Cerebellar cortex (tissue), 1 donor: Measurements from ENCODE around the gene IDI2.
"Not testable (repeated sequence)": the region's sequence is repeated elsewhere in the genome, so short reads cannot be mapped to it uniquely, and the experiment has no call there.

Experiments
- DNase-seq: peaks from one replicate; pipeline ENCODE4 v3.0.0-alpha.2; 2015; ENCODE audit warnings: low spot score

The IDI2 gene

DNA sequence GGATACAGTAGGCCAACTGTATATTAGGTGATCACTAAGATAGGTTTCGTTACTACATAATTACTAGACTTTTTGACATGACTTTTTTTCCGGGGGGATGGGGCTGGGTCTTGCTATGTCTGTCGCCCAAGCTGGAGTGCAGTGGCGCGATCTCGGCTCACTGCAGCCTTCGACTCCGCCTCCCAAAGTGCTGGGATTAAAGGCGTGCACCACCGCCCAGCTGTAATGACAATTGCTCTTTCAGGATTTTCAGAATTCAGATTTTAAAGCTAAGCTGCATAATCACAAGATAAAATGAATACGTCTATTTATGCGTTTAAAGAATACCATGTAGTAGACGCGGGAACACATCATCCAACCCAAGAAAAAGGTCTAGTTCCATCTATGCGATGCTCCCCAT is 22.3 kb upstream of the IDI2 start:
- no peak for DNase-seq

DNA sequence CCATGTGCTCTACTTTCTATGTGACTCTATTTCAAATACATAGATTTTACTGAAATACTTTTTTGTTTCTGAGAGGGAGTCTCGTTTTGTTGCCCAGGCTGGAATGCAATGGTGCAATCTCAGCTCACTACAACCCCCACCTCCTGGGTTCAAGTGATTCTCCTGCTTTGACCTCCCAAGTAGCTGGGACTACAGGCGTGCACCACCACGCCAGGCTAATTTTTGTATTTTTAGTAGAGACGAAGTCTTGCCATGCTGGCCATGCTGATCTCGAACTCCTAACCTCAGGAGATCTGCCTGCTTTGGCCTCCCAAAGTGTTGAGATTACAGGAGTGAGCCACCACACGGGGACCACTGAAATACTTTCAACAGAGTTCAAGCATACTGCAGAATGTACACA is 19.8 kb upstream of the IDI2 start:
- no peak for DNase-seq

DNA sequence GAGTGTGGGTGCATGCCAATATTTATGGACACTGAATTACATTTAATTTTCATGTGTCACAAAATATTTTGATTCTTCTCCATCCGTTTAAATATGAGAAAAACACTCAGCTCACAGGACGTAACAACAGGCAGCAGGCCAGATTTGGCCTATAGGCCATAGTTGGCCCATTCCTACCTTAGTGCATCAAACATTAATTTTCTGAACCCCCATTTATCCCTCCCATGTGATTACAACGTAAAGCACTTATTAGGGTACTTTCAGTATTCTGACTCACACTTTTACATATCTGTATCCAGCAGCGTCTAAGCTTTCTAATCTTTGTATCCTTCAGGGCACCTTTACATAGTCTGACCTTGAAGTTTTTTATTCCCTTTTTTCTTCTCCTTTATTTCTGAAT is 19.3 kb upstream of the IDI2 start:
- no peak for DNase-seq

DNA sequence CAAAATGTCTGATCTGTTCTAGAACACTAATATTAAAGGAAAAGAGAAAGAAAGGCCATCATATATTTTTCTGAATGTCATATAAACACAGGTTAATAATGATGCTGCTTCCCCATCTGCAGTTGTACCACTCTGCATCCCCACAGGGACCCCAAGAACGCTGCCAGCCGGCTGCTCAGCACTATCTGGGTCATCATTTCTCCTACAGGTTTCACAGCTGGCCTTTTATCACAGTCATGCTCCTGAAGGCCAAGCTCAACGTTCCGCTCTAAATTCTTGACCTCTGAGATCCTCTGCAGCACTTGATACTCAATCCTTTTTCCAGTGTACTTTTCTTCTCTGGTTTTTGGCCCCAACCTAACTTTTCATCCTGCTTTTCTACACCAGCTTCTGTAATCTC is 18.5 kb upstream of the IDI2 start:
- DNase-seq, result peak; percentile 31

DNA sequence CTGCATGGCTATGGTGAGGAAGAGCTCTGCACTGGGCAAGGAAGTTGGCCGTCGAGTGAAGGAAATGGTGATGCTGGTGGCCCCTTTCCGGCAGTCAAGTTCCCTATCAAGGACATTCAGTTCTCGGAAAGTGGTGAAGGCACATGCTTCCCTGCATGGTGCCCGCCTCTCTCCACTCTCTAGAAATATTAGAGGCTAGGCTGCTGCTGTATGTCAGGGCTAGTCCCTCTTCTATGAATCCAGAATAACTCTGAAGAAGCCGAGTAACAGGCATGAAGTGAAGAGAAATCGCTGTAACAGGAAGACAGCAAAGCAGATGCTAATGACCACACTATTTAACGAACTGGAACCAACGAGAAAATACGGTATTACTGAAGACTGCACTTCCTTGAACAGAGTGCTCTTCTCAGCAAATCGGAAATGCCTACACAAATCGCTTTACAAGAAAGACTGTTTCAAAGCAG is 17.9 kb upstream of the IDI2 start:
- no peak for DNase-seq

DNA sequence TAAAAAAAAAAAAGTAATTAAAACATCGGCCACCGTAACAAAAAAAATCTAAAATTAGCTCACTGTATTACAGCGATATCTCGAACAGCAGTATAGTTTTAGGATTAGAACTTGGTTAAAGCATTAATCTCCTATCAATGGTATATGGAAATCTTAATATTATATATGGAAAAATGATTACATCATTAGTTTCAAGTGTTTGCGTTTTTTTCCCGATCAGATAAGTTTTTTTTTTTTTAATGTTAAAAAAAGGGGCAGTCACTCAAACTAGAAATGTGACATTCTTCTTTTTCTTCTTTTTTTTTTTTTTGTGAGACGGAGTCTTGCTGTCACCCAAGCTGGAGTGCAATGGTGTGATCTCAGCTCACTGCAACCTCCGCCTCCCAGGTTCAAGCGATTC is 15.9 kb upstream of the IDI2 start:
- no peak for DNase-seq

DNA sequence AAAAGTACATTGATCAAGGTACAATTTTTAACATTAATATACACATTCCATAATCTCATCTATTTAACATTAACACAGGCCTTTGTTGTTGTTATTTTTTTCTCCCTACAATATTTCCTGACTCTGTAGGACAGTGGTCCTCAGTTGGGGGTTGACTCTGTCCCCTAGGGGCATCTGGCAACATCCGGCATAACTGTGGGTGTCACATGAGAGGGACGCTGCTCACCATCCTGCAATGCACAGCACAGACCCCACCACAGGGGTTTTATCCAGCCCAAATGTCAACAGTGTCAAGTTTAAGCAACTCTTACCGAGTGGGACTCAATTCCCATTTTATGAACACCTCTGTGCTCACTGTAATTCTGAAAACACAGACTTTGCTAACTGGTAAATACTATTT is 14.5 kb upstream of the IDI2 start:
- no peak for DNase-seq

DNA sequence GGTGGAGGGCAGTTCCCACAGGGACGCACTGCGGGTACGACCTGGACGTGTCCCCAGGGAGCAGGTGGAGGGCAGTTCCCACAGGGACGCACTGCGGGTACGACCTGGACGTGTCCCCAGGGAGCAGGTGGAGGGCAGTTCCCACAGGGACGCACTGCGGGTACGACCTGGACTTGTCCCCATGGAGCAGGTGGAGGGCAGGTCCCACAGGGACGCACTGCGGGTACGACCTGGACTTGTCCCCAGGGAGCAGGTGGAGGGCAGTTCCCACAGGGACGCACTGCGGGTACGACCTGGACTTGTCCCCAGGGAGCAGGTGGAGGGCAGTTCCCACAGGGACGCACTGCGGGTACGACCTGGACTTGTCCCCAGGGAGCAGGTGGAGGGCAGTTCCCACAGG is 13.1 kb upstream of the IDI2 start:
- not testable (repeated sequence) for DNase-seq

DNA sequence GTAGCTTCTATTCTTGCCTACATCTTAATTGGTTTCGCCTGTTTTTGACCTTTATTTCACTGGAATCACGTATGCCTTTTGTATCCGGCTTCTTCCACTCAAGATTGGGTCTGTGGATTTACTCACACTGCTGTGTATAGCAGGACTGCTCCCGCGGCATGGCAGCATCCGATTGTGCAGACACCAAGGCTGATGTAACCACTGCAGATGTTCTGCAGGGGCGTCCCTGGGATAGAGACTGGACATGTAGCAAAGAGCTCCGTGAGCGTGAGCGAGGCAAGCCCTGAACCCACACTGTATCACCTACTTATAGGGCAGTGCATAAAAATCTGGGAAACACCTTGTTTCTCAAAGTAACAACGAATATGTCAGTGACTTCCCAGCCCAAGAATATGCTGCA is 11.4 kb upstream of the IDI2 start:
- DNase-seq, result no peak

DNA sequence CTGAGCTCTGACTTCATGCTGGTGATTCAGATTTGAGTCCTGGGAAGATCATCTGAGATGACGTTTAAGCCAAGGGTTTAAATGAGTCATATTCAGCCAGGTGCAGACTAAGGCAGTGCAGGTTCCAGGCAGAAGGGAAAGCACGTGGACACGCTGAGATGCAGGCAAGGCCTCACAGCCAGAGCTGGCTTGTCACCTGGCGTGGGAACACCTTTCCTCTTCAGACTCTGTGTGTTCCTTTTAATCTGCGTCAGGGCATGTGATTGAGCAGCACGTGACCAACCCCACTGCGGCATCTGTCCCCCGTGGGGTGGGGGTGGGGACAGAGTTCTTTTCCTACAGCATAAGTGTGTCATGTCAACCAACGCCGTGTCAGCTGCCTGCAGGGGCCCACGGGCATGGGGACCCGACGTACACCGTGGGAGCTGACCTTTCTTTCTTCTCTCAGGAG is 10.7 kb upstream of the IDI2 start:
- no peak for DNase-seq

DNA sequence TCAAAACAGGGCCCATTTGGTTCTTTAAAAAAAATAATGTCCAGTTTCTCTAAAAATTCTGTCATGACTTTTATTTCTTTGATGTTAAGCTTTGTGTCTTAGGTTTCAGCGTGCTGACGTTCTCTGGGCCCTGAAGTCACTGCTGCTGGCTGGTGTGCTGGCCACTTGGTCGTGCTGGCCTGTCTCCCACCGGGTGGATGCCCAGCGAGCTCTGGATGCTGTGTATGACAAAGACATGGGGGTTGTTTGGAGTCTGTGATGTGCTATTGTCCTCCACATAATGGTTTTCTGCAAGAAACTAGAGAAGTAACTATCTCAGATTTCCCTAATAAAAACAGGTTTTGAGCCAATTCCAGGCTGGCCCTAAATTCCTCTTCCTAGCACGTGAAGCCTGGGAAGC is 9.5 kb upstream of the IDI2 start:
- no peak for DNase-seq

DNA sequence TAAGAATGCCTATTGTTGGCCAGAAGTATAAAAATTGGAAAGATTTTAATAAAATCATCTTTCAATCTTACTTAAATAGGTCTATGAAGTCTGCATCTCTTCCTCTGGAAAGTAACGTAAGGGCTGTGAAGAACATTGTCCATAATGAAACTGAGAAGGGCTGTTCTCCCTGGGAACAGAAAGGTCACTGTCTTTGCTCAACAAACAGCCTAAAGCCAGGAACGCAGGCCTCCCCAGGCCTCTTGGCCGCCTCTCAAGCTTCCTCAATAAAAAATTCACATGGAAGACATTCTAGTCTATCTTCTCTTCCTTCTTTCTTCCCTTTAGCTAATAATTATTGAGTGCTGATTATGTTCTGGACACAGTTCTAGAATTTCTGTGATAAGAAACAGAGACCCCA is 9.1 kb upstream of the IDI2 start:
- no peak for DNase-seq

DNA sequence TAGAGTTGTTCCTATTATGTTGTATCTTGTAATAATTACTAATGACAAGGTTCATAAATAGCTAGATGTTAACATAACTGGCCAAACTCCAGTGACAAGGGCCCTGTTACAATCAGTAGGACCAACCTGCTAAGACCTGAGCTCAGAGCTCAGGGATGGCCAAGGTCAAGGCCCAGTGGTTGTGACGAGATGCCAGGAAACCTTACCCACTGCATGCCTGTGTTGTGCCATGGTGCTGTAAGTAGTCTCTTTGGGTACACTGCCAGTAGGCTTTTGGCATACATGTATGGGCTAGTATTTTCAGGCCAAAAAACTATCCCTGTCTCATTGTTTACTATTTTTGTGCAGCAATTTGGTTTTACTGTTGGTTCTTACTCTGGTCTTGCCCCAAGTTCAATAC is 7.9 kb upstream of the IDI2 start:
- no peak for DNase-seq

DNA sequence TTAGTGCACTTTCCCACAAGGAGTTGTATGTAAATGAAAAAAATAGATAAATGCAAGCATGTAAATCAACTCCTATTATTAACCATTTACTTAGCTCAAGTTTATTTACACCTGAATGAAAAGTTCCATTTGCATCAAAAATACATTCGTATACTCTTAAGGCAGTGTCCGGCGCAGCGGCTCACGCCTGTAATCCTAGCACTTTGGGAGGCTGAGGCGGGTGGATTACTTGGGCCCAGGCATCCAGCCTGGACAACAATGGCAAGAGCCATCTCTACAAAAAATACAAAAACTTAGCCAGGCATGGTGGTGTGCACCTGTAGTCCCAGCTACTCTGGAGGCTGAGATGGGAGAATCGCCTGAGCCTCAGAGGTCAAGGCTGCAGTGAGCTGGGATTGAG is 4.2 kb upstream of the IDI2 start:
- no peak for DNase-seq

DNA sequence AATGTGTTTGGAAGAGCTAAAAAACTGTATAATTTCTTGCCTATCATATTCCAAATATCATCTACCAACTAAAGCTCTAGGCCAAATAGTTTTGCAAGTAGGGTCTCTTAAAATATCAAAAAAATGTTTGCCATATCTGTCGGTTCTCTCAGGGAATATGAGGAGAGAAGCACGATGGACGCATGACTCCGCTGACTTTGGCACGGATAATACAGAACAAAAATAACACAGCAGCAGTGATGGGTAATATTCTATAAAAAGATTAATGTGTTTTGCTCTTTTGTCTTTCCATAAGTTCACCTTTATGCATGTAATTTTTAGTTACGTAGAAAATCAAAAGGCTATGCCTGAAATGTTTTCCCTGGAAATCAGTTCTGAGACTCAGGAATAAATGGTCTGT is 919 bp upstream of the IDI2 start:
- no peak for DNase-seq

DNA sequence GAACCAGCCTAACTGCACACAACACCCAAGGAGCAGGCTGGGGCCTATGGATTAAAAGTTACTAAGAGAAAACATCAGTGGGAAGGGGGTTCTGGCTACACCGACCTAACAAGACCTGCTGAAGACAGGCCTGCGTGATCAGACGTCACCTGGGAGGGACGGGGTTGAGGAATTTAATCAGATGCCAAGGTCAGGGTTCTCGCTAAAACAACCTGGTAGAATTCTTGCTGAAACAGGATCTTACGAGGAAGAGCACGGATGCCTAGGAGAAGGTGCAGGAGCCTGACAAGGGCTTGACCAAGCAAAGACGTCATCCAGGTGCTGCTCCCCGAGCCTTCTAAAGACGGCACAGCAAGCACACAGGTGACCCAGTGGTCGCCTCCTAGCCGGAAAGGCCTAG is 1.6 kb downstream of the IDI2 start:
- no peak for DNase-seq

DNA sequence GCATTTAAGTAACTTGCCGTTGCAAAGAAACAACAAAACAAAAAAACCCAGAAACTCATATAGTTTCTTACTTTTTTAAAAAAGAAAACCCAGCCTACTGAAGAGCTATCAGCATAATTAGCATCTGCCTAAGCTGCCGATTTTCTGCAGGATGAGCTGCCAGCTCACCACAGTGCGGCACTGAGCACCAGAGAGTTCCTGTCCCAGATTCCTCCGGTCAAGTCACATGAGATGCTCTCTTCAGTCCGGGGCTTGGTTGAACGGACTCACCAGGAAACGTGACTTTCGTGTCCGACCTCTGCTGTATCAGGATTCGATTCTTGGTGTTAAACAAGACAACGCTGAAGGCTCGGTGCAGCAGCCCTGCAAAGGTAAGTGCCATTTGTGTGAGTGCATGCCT is 3.2 kb downstream of the IDI2 start:
- DNase-seq, result peak; percentile 89

DNA sequence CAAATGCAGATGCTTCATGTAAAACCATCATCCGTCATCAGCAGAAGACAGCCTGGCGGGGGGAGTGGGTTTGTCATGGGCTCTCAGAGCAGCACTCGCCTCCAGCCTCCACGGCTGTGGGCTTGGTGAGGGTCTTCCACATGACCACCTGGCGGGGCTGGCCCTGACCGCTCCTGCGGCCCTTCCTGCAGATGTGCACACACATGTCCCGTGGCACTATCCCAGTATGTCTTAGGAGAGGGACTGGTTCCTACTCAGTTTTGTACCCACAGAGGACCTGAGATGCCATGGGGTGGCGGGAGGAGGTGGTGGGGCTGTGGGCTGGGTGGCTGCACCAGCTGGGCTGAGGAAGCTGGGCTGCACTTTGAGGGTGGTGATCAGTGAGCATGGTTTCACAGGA is 4.7 kb downstream of the IDI2 start:
- no peak for DNase-seq

DNA sequence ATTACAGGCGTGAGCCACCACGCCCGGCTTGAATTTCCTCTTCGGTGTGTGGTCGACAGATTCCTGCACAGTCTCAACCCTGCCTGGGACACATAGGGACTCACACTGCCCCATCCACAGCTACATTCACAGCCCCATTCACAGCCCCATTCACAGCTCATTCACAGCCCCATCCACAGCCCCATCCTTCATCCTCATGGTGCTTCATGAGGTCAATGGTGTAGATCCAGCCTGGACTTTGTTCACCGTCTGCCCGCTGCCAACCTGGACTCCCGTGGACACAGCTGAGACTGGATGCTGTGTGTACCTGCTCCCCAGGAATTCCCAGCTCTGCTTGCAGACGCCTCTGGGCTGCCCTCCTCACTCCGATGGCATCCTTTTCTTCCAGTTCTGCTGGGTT is 5.2 kb downstream of the IDI2 start:
- no peak for DNase-seq

DNA sequence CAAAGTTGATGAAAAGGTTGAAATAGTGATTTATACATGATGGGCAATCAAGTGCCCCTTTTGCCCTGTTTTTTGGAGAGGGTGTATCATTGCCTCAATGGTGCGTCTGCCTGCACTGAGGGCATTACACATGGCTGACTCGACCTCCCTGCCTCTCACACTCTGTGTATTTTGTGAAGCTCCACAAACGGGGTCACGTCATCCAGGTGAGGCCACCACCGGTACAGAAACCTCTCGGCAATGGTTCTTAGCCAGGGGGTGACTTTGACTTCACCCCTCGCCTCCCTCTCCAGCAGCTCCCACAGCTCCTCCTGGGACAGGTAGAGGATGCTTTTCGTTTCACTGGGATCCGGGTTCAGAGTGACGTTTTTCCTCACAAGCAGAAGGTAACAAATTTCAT is 6.3 kb downstream of the IDI2 start:
- no peak for DNase-seq

DNA sequence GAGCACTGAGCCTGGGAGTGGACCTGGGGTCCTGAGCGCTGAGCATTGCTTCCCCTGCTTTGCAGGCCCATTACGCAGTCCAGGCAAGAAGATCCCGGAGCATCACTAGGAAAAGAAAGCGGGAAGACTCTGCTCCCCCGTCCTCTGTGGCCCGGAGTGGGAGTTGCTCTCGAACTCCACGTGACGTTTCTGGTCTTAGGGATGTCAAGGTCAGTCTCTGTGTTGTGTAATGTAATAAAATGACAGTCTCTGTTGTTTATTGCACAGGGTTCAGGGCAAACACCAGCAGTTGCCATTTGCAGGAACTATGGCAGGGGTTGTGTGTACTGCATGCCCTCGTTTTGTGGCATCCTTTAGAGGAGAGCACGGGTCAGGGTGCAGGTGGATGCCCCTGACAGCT is 10.0 kb downstream of the IDI2 start:
- no peak for DNase-seq

DNA sequence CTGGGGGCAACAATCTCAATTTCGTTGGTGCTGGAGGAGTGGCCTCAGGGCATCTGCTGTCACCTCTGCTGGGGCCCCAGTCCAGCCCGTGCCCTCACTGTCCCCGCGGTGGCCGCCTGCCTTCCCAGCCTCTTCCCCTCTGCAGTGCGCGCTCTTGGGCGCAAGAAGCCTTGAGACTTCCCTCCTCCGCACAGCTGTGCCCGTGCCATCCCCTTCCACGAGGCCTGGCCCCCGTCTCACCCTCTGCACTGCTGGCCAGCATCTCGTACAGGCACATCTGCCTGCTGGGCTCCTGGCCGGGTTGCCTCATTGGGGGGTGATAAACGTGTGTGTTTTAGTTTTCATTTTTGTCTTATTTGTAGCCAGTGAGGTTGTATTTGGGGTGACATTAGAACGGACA is 14.0 kb downstream of the IDI2 start:
- DNase-seq, result no peak

DNA sequence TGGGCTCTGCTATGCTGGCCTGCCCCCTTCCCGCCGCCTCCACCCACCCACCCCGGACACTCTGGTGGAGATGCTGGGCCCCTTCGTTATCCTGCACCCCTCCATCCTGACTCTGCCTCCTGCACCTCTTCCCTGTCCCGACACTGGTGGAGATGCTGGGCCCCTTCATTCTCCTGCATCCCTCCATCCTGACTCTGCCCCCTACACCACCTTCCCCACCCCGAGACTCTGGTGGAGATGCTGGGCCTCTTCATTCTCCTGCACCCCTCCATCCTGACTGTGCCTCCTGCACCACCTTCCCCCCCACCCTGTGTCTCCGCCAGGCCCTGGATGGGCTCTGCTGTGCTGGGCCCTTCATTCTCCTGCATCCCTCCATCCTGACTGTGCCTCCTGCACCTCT is 15.0 kb downstream of the IDI2 start:
- DNase-seq, result no peak

DNA sequence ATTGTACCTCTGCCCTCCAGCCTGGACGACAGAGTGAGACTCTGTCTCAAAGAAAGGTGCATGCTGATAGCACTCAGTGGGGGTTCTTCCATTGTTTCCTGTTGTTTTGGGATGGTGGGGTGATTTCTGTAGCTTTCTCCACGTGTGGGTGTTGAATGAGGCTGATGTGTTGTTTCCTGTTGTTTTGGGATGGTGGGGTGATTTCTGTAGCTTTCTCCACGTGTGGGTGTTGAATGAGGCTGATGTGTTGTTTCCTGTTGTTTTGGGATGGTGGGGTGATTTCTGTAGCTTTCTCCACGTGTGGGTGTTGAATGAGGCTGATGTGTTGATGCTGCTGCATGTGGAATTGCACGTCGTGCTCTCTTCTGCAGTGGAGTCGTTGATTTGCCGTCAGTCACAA is 15.7 kb downstream of the IDI2 start:
- not testable (repeated sequence) for DNase-seq

DNA sequence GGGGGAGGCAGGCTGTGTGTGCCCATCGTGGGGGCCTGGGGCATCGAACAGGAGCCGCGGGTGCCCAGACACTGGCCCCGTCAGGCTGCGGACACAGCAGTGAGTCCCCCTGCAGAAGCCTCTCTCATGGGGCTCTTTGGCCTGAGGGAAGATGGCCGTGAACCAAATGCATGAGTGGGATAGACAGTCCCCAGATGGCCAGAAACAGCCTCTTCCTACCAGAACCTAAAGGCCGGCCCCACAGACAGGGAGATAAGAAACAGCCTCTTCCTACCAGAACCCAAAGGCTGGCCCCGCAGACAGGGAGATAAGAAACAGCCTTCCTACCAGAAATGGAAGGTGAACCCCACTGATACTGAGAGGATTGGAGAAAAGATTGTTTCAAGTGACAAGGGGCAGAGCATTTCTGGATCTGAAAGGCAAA is 16.6 kb downstream of the IDI2 start:
- DNase-seq, result no peak
